GM19328 (cell line): ENCODE measurements around the gene TMEM185B.
"Not testable (repeated sequence)": the region's sequence is repeated elsewhere in the genome, so short reads cannot be mapped to it uniquely, and the experiment has no call there.

Experiments
- ATAC-seq: cut with Tn5 transposase; IDR thresholded peaks from one replicate; pipeline ENCODE4 v1.9.1; 2021; ENCODE audit warnings: mild to moderate bottlenecking, moderate library complexity; ENCODE audit not compliant: unreplicated experiment

Gene TMEM185B

GRCh38 chr2:120235158-120235557 lies 12.0 kb upstream of the TMEM185B start:
- ATAC-seq: not testable (repeated sequence)

- no peak for ATAC-seq
Observed at GRCh38 chr2:120233292-120233691, 10.1 kb upstream of the TMEM185B start.

- peak; percentile 86 for ATAC-seq
Observed at GRCh38 chr2:120231974-120232635, 8.9 kb upstream of the TMEM185B start.

- ATAC-seq: peak; percentile 8
Observed at GRCh38 chr2:120231564-120231973, 8.4 kb upstream of the TMEM185B start.

GRCh38 chr2:120230515-120231471 lies 7.6 kb upstream of the TMEM185B start:
- no peak for ATAC-seq

- no peak for ATAC-seq
Observed at GRCh38 chr2:120229341-120229740, 6.1 kb upstream of the TMEM185B start.

- no peak for ATAC-seq
Observed at GRCh38 chr2:120228503-120228902, 5.3 kb upstream of the TMEM185B start.

GRCh38 chr2:120227111-120227991 lies 4.2 kb upstream of the TMEM185B start:
- no peak for ATAC-seq

GRCh38 chr2:120226316-120226715 lies 3.1 kb upstream of the TMEM185B start:
- no peak for ATAC-seq

GRCh38 chr2:120225549-120226065 lies 2.4 kb upstream of the TMEM185B start:
- no peak for ATAC-seq

GRCh38 chr2:120224735-120225548 lies 1.7 kb upstream of the TMEM185B start:
- ATAC-seq: no peak

- ATAC-seq: no peak
Observed at GRCh38 chr2:120224256-120224655, 1.1 kb upstream of the TMEM185B start.

GRCh38 chr2:120222186-120223033 lies 790 bp downstream of the TMEM185B start:
- ATAC-seq: no peak

- no peak for ATAC-seq
Observed at GRCh38 chr2:120221616-120222015, 1.6 kb downstream of the TMEM185B start.

GRCh38 chr2:120220756-120221155 lies 2.4 kb downstream of the TMEM185B start:
- ATAC-seq: no peak

GRCh38 chr2:120219766-120220165 lies 3.4 kb downstream of the TMEM185B start:
- ATAC-seq: no peak

- no peak for ATAC-seq
Observed at GRCh38 chr2:120219291-120219690, 3.9 kb downstream of the TMEM185B start.

- ATAC-seq: no peak
Observed at GRCh38 chr2:120218181-120218580, 5.0 kb downstream of the TMEM185B start.

- no peak for ATAC-seq
Observed at GRCh38 chr2:120210270-120210693, 12.9 kb downstream of the TMEM185B start.
